COR-L47 (cell line): ENCODE results near the gene TAPT1.

Source experiments
- DNase-seq: peaks from one replicate; lab custom pipeline; 2025; lab: John Stamatoyannopoulos, UW

TAPT1 gene

DNA sequence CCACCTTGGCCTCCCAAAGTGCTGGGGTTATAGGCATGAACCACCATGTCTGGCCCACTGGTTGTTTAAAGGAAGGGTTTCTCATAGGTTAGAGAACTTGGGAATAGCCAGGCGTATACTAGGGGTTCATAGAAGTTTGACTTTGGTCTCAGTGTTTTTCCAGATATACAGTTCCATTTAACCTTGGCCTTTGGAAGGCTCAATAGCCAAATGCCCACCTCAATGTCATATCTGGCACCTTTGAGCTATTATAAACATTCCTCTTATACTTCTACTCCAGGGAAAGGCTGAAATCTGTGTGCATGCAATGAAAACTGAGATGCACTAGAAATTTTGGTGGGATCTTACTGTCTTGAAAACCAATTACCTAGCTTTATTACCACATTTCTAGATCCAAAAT lies 95.0 kb downstream of the TAPT1 start:
- no peak for DNase-seq

DNA sequence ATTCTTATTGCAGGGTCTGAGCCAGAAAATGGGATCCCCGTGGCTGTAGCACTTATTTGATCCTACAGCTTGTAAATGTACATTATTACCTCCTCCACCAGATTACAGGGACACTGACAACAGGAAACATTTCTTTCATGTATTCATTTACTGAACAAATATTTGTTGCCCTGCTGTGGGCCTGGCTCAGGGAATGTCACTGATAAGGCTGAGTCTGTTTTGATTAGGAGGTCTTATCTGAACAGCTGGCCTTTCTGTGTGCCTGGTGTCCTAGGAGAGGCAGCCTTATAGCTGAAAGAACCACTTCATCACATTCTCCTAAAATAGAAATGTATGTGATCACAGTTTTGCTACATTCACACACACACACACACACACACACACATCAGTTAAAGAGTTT lies 96.9 kb downstream of the TAPT1 start:
- peak; percentile 34 for DNase-seq

DNA sequence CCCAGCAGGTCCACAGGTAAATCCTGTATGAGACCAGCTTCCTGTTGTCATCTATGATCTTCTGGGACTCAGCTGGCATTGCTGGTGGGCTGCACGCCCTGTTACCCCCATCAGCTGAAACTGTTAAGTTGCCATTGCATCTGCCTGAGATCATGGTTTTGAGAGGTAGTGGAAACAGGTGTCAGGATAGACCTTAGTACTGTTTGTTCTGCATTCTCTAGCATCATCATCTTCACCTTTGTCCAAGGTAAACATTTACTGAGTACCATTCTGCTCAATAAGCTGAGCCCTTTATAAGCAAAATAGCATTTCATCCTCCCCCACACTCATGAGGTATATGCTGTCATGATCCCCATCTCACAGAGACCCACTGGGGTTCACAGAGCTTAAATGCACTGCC lies 99.6 kb downstream of the TAPT1 start:
- DNase-seq, result no peak

DNA sequence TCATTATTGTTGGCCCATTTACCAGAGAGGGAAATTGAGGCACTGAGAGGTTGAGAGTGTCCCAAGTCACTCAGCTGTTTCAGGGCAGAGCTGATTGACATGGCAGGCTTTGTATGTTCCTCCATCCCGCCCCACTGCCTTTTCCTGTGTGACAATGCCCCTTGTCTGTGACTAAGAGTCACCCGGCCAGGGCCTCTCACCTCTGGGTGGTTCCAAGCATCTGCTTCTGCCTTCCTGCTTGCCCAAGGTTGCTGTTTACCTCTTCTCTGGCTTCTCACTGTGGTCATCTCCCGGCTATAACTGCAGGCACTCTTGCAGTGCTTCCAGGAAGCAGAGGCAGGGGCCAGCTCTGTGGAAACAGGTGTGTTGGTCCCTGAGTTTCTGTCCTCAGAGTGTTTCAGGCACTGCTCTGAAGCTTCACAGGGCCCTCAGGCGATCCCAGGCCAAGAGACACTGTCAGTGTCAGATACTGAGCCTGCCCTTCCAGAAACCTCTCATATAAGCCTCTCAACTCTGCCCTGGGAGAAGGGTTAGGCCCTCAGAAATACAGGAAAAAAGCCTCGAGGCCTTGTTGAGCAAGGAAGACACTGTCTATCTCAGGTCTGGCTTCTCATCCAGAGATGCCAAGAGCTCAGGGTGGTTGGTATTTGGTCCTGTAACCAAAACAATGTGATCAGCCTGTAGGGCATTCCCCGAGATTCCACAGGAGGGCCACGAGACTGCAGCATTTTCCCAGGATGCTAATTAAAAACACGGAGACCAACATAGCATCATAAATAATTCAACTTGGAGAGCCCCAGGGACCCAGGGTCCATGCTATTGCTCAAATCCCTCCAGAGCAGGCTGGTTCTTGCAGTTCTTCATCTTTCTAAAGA lies 100.5 kb downstream of the TAPT1 start:
- DNase-seq, result peak; percentile 16

DNA sequence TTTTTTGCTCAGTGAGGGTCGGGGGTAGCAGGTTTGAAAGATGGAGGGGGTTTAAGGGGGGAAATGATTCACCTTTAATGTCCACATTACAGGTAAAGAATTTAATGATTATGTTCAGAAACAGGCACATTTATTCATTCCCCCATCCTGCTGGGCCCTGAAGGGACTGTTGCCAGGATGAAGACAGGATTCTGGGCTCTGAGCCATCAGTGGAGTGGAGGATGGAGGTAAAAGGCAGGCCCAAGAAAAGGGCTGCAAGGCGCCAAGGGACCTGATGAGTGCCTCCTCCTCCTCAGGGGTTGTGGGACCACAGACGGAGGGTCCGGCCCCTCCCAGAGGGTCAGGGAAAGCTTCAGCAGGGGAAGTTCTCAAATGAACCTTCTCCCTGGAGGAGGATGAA lies 102.0 kb downstream of the TAPT1 start:
- peak; percentile 75 for DNase-seq

DNA sequence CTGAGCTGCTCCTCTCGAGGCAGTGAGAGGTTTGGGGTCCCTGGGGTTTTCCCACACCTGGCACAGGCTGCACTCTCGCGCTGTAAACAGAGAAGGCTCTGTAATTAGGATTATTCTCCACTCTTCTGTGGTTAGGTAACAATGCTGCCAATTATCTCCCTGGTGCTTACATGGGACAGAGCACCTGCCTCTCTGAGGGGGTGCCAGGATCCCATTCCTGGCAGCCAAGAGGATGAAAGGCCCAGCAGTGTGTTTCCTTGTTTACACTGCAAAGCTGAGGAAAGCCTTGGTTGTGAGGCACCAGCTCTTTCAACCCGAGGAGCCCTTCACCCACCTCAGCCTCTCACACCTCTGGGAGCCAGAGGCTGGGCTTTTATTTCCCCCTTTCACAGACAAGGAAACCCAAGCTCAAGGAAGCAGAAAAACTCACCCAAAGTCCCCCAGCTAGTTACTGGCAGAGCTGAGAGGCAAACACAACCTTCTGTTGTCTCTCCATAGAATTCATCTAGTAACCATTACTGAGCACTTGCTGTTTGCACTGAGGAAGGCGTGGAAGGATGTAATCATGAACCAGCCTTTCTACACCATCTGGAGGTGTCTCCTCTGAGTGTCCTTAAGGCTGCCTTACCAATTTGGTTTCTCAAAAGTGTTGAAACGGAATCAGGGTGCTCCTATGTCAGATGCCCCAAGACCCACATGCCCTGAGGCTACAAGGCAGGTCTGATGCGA lies 102.8 kb downstream of the TAPT1 start:
- DNase-seq, result peak; percentile 99

DNA sequence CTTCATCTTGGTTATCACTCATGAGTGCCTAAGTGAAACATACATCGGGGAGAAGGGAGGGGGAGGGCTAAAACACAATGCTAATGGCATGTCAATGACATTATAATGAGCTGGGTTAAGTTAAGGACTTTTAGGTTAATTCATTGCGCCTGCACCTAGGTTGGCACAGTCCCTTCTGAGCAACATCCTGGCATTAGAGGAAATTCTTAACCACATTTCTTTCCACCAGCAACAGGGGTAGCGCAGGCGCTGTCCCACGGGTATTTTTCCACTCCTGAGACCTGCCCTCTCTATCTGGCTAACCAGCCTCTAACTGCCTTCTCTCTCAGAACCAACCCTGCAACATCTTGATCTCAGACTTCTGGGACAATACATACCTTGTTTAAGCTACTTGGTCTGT lies 103.5 kb downstream of the TAPT1 start:
- DNase-seq, result no peak

DNA sequence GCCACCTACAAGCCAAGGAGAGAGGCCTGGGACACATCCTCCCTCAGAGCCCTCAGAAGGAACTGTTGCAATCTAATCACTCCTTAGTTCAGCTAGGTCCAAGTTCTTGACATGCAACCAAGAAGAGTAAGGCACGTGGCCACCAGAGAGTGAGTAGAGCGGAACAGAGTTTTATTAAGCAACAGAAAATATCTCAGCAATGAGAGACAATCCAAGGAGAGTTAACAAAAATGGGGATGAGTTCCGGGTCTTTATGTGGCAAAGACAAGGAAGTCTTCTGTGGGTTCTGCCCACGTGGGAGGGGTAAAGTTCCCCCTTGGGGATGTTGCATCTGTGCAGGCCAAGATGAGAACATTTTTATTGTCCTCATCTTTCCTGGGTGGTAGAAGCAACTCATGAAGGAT lies 104.0 kb downstream of the TAPT1 start:
- DNase-seq, result no peak

DNA sequence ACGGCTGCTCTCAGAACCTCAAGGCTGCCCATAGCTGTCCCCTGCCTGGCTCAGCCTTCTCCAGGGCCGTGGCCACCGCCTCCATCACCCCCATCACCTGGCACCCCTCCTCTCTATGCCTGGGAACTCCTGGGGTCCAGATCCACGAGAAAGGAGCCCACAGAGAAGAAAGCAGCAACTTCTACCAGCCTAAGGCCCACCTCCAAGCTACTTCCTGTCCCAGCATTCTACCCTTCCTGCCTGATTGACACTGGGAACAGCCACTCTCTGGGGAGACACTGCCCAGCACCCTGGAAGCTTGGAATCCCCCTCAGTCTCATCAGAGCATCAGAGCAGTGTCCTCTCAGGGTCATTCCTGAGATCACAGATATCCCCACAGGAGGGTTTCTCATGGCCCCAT lies 105.6 kb downstream of the TAPT1 start:
- no peak for DNase-seq

DNA sequence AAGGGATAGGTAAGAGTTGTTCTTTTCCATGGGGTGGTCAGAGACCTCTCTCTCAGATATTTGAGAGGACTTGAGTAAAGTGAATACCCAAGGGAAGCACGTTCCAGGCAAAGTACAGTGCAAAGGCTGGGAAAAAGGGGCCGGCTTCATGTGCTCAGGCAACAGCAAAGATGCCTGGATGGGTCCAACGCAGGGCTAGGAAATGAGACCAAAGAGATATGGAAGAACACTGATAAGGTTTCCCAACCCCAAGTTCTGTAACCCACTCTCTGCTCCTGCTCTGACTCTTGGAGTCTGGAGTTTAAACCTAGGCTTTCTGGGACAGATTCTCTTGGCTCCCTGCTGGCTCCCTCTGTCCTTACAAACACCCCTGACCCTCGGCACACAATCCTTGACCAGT lies 106.3 kb downstream of the TAPT1 start:
- no peak for DNase-seq

DNA sequence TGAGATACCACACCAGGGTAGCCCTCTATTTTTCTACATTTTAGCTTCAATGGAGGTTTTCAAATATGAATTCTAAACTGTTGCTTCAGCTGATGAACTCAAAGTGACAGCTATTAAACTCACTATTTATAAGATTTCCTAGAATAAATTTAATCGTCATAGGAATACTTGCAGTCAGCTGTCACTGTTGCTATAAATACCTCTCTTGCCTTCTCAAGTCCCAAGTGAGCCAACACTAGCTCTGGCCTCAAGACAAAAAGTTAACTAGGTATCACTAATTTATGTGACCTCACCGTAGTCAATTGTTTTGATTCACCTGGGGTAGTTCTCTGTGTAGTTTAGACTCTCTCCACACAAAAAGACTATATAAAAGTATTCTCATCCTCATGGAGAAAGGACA lies 108.2 kb downstream of the TAPT1 start:
- no peak for DNase-seq

DNA sequence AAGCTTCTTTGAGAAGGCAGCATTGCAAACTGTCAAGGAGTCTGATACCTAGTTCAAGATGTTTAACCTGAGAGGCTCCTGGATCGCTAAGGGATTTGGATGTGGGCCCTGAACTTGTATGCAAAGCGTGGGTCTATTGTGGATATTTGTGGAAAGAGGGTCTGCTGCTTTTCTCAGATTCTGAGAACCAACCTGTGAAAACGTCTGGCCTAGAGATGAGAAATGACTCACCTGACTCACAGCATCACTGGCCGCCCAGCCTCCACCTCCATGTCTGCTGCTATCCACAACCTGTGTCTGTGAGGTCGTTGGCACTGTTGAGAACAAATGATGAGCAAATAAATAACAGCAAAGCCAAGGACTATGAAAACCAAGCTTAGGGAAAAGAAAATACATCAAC lies 109.1 kb downstream of the TAPT1 start:
- DNase-seq, result no peak

DNA sequence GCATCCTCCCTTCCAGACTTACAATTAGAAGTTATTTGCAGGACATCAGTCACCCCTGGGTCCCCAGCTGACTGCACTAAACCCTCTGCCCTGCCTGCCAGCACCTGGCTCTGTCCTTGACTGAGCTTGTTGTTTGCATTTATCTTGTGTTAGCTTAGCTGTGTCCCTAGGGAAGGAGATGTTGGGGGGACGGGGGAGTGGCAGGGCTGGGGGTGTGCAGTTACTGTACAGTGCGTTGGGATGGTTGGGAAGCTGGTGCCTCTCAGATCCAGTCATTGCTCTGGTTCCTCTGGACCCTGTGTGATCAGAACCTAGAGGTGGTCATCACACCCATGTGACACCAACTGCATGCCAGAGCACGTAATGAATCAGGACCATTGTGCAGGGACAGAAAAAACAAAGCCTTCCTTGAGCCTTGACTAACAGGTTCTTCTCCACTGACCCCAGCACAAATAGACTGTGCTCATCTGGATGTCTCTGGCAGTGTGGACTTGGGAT lies 109.7 kb downstream of the TAPT1 start:
- DNase-seq, result peak; percentile 65

DNA sequence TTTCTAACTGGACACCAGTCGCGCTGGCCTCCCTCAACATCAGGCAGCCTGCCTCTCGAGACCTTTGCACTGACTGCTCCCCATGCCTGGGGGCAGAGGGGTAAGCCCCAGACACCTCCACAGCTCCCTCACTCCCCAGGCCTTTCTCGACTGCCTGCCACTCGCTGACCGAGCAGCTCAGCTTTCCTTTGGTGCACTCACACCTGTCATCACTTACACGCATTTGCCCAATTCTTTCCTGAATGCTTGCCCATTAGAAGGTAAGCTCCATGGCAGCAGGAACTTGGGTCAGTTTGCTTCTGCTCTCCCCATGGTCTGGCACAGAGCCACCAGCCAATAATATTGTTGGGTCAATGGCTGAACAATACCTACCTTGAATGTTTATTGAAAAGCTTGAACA lies 110.3 kb downstream of the TAPT1 start:
- DNase-seq, result peak; percentile 72

DNA sequence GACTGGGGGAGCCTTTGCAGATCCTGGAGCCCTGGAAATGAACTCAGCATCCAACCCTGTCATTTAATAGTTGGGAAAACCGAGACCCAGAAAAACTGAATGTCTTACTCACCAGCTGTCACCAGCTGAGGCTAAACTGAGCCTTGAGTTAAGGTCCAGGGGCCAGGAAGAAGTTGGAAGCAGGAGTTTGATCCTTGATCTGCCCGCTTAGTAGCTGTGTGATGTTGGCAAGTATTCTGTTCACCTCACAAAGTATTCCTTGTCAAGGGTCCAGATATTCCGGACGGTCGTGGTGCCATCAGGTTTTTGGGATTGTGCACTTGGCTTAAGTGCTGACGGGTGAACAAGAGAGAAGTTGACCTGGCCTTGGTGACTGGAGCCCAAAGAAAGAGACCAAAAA lies 111.7 kb downstream of the TAPT1 start:
- DNase-seq, result no peak

DNA sequence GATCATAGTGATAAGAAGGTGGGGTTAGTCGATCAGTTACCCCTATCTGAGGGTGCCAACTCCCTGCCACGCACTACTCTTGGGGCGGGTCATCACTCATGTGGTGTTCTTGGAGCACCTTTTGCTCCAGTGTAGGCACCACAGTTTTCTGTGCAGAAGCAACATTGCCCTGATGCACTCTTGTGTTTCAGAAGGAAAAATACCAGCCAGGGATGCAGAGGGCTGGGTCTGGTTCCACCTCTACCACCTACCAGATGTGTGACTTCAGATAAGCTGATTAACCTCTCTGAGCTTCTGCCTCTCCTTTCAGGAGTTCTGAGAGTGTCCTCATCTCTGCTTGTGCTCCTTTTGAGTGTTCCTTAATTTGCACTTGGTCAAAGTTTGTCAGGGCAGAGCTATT lies 112.5 kb downstream of the TAPT1 start:
- no peak for DNase-seq

DNA sequence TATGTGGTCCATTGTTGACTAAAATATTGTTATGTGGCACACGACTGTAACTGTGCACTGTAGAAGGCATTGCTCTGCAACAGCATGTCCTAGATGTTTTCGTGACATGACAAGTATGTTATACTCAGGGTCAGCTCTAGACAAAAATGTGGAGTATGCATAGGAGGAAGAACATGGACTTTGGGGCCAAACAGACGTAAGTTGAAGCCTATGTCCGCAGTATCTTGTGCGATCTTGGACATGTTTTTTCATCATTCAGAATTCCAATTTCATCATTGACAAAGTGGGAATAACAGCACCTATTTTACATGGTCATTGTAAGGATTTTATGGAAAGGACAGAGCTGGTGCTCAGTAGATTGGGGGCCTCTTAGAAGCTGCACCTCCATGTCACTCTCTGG lies 114.7 kb downstream of the TAPT1 start:
- no peak for DNase-seq

DNA sequence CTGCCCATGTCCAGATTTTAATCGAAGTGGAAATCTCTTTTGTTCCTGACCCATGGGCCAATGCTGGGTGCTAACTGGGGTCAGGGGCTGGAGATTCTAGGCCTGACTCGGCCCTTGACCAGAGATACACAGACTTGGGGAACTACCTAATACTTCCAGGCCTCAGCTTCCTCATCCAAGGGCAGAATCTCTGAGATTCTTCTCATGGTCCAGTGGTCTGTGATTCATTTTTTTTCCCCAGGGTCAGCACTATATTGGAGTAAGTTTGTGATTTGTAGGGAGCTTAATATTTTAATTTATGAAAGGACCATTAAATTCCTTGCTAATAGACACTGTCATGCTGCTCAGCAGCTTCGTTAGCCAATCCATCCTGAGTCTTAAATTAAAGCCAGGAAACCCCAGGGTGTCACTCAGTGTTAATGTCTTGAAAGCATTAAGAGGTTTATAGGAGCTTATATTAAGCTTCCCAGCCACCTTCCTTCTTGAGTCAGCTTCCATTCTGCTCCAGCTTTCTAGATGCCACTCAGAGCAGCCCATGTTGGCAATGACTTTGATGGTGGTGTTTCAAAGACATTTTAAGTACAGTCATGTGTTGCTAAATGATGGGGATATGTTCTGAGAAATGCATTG lies 115.5 kb downstream of the TAPT1 start:
- DNase-seq, result no peak
